Measurements from ENCODE around the gene BCL10.
A peak's percentile ranks its signal among the peaks of the same experiment; 100 is the strongest.

BCL10 gene

GRCh38 chr1:85297855-85298629, 21.6 kb upstream of the BCL10 start:
- DNase-seq, result no peak

GRCh38 chr1:85297538-85297854, 21.1 kb upstream of the BCL10 start:
- no peak for DNase-seq

GRCh38 chr1:85296980-85297379, 20.5 kb upstream of the BCL10 start:
- no peak for DNase-seq

GRCh38 chr1:85295654-85296053, 19.2 kb upstream of the BCL10 start:
- no peak for DNase-seq

GRCh38 chr1:85295006-85295431, 18.6 kb upstream of the BCL10 start:
- no peak for DNase-seq

- DNase-seq, result no peak
These were observed 14.4 kb upstream of the BCL10 start for GRCh38 chr1:85290826-85291225.

- DNase-seq, result no peak
These were observed 13.5 kb upstream of the BCL10 start for GRCh38 chr1:85289848-85290335.

- peak in 3 of 4 experiments; percentile 12 to 38 (median 33) for DNase-seq
These were observed 12.9 kb upstream of the BCL10 start for GRCh38 chr1:85289207-85289847.

- no peak for DNase-seq
These were observed 7.8 kb upstream of the BCL10 start for GRCh38 chr1:85284202-85284601.

GRCh38 chr1:85283475-85284199, 7.2 kb upstream of the BCL10 start:
- DNase-seq, result no peak

GRCh38 chr1:85282424-85282823, 6.0 kb upstream of the BCL10 start:
- DNase-seq, result no peak

GRCh38 chr1:85280636-85281035, 4.2 kb upstream of the BCL10 start:
- DNase-seq, result no peak

GRCh38 chr1:85279458-85280080, 3.1 kb upstream of the BCL10 start:
- no peak for DNase-seq

GRCh38 chr1:85278853-85279314, 2.5 kb upstream of the BCL10 start:
- DNase-seq, result peak; percentile 68 to 88 (median 82)

GRCh38 chr1:85277802-85278201, 1.4 kb upstream of the BCL10 start:
- no peak for DNase-seq

- DNase-seq, result no peak
These were observed 677 bp upstream of the BCL10 start for GRCh38 chr1:85276978-85277639.

- DNase-seq, result peak in 3 of 4 experiments; percentile 19 to 31 (median 28)
These were observed 674 bp downstream of the BCL10 start for GRCh38 chr1:85275701-85276214.

GRCh38 chr1:85274969-85275453, 1.4 kb downstream of the BCL10 start:
- peak; percentile 45 to 82 (median 68) for DNase-seq

- DNase-seq, result no peak
These were observed 3.0 kb downstream of the BCL10 start for GRCh38 chr1:85273397-85273796.

GRCh38 chr1:85268801-85269585, 7.4 kb downstream of the BCL10 start:
- DNase-seq, result no peak

- DNase-seq, result no peak
These were observed 9.1 kb downstream of the BCL10 start for GRCh38 chr1:85267313-85267712.
